NCI-H345 treated with DMSO at 0.1 percent for 48 hours (cell line): ENCODE data around the gene PTHLH.
A peak's percentile ranks its signal among the peaks of the same experiment; 100 is the strongest.

ENCODE experiments used
- DNase-seq: peaks from one replicate; lab custom pipeline; 2025; ENCODE audit not compliant: unreplicated experiment; lab: John Stamatoyannopoulos, UW

PTHLH gene

GRCh38 chr12:27940756-27941402 lies 31.7 kb downstream of the PTHLH start:
- peak; percentile 36 for DNase-seq

GRCh38 chr12:27940245-27940644 lies 32.3 kb downstream of the PTHLH start:
- no peak for DNase-seq

GRCh38 chr12:27937768-27938167 lies 34.8 kb downstream of the PTHLH start:
- DNase-seq = no peak

- no peak for DNase-seq
These were observed 36.3 kb downstream of the PTHLH start for GRCh38 chr12:27936196-27936595.

DNA sequence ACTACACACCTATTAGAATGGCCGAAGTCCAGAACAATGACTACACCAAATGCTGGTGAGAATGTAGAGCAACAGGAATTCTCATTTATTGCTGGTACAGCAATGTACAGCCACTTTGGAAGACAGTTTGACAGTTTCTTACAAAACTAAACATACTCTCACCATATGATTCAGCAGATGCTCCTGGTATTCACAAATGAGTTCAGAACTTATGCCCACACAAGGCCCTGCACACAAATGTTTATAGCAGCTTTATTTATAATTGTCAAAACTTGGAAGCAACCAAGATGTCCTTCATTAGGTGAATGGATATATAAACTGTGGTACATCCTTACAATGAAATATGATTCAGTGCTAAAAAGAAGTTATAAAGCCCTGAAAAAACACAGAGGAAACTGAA lies 38.3 kb downstream of the PTHLH start:
- DNase-seq = no peak

GRCh38 chr12:27931390-27931789 lies 41.1 kb downstream of the PTHLH start:
- DNase-seq = no peak

DNA sequence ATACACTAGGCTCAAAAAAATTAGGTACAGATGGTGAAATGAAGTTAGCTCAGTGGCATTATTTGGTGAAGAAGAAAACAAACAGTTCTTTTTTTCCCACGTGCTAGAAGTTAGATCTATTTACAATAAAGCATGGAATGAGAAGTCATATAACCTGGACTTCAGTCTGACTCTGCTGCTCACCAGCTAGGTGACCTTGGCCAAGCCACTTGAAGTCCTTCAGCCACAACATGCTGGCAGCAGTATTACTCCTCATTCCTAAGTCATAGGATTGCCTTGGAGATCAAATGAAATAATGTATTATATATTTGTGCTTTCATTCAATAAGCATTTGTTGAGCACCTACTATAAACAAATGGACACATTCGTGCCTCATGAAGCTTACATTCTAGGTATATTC lies 45.2 kb downstream of the PTHLH start:
- DNase-seq = no peak

GRCh38 chr12:27924350-27925135 lies 48.0 kb downstream of the PTHLH start:
- DNase-seq = no peak

- no peak for DNase-seq
These were observed 49.9 kb downstream of the PTHLH start for GRCh38 chr12:27922531-27923139.

GRCh38 chr12:27919671-27920235 lies 52.8 kb downstream of the PTHLH start:
- DNase-seq = no peak

DNA sequence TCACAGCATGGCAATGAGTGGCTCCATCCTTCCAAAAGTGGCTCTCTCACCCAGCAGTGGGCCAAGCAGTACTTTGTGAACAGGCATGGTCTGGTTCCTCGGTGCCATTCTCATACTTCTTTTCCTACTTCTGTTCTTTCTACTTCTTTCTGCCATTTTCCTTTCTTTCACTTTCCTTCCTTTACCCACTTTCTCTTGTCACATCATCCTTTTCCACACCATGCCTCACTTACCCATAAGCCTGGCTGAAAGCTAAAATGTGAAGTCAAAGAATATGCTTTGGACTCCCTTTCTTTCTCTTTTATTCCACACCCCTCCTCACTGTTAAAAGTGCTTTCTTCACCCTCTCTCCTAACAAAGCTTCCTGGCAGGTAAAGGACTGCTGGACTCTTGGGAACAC lies 57.0 kb downstream of the PTHLH start:
- DNase-seq = no peak

- no peak for DNase-seq
These were observed 57.5 kb downstream of the PTHLH start for GRCh38 chr12:27915021-27915420.

DNA sequence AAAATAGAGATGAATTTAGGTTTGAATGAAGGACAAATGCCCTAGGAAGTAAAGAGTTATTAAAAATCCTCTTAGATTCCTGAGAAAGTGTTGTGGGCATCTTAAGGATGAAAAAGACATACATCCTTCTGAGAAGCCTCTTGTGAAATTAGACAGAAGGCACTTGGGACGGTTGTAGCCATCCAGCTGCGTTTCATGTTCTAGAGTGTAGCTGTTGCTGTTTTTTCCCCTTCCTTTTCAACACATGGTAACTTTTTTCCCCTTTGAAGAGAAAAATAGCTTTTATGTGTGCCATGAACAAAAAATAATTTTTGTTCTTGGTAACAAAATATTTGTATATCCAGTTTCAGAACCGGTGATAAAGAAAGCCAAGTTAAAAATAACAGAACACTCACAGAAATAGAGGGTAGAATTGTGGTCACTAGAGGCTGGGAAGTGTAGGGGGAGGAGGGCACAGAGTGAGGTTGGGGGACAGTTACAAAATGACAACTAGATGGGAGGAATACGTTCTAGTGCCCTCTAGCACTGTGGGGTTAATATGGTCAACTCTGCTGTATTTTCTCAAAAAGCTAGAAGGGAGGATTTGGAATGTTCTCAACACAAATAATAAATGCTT lies 58.4 kb downstream of the PTHLH start:
- no peak for DNase-seq

DNA sequence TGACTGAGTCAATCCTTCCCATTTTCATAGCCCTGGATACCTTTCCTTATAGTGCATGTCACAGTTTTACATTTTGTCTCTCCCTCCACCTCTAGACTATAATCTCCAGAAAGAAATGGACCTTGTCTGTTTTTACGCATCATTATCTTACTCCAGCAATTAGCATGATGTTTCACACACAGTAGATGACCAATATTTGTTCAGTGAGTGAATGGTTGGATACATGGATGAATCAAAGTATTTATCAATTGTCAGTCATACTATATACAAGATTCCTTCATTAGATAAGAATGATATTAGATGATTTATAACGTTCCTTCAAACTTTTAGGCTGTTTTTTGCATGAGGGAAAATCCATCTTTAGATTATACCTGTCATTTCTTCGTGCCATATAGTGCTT lies 61.1 kb downstream of the PTHLH start:
- DNase-seq = no peak
